GM12878 (cell line): ENCODE data around the gene GBX1. TPM values are rescaled to one million over a fixed set of nuclear protein-coding genes. Genes with fewer than 3 reads are reported as not detected.

ENCODE experiments used
- BACH1 ChIP-seq: fragments of 450-650 bp; IDR thresholded peaks from 2 replicates; pipeline ENCODE4 v1.6.1; 2017; ENCODE audit warnings: mild to moderate bottlenecking, borderline replicate concordance
- BCL11A ChIP-seq: IDR thresholded peaks from 2 replicates; pipeline ENCODE4 v1.6.1; 2011; ENCODE audit warnings: low read depth, low read length
- GATAD2B ChIP-seq: fragments of 450-650 bp; conservative IDR thresholded peaks from 2 replicates; pipeline ENCODE4 v1.6.1; 2017; ENCODE audit warnings: low read depth, mild to moderate bottlenecking, moderate library complexity
- MXI1 ChIP-seq: fragments of 150-350 bp; IDR thresholded peaks from 2 replicates; pipeline ENCODE4 v1.6.1; 2011; ENCODE audit warnings: low read depth, mild to moderate bottlenecking, inconsistent platforms, low read length, improper control_type of control experiment
- MYC ChIP-seq: IDR thresholded peaks from 2 replicates; pipeline ENCODE4 v1.6.1; 2011; ENCODE audit warnings: mild to moderate bottlenecking, low read length, moderate library complexity, inconsistent platforms; ENCODE audit not compliant: insufficient read depth, insufficient replicate concordance, insufficient read length, severe bottlenecking
- TARDBP ChIP-seq: IDR thresholded peaks from 2 replicates; pipeline ENCODE4 v1.6.1; 2016; ENCODE audit warnings: borderline replicate concordance
- TBL1XR1 ChIP-seq: IDR thresholded peaks from 2 replicates; pipeline ENCODE4 v1.6.1; 2012; ENCODE audit warnings: low read depth, low read length, improper control_type of control experiment
- USF1 ChIP-seq: IDR thresholded peaks from 2 replicates; pipeline ENCODE4 v1.6.1; 2011; ENCODE audit warnings: borderline replicate concordance, low read depth, mild to moderate bottlenecking, moderate library complexity, mixed read lengths, low read length; ENCODE audit not compliant: insufficient read depth; ENCODE audit errors: extremely low read length
- ZBTB11 ChIP-seq: fragments of 450-650 bp; formaldehyde crosslinking; IDR thresholded peaks from 2 replicates; pipeline ENCODE4 v1.5.0; 2022; ENCODE audit warnings: mild to moderate bottlenecking, missing genetic modification characterization
- ZBTB33 ChIP-seq: fragments of 450-650 bp; IDR thresholded peaks from 2 replicates; pipeline ENCODE4 v1.6.1; 2017; ENCODE audit warnings: mild to moderate bottlenecking
- polyA plus RNA-seq, 11 experiments: library from polyadenylated mRNA; depleted of rRNA in 4 of 11; unstranded in 6 of 11; stranded (reverse) in 5 of 11; fragments of >200 nt; fragmentation: Nextera tagmentation in 4 of 11; fragmentation: Illumina TruSeq in 1 of 11; extraction: Ambion mirVana in 4 of 11; extraction: Trizol in 1 of 11; gene quantifications; 1 replicate in 1 of 11; 2 replicates in 10 of 11; pipeline versions ENCODE4 v1.2.1 to v1.2.3, GENCODE V29; 2011 to 2016; ENCODE audit warnings: inconsistent platforms in 2 of 11, missing spikeins in 2 of 11, low read depth in 1 of 11
- total RNA-seq, 4 experiments: library from RNA; depleted of rRNA in 3 of 4; stranded (reverse); fragments of >200 nt in 3 of 4; fragmentation: Illumina TruSeq in 1 of 4; extraction: Trizol in 1 of 4; gene quantifications; 2 replicates each; pipeline versions ENCODE4 v1.2.1 to v1.2.3, GENCODE V29; 2013 to 2021

The GBX1 gene
- total and polyA plus RNA-seq, 10 of the 15 experiments (the other 5 are each of a cell fraction or from before 2014, with no cell fraction given), result not detected

GRCh38 chr7:151144387-151144786 lies 23.1 kb downstream of the GBX1 start (continued):
- TF ChIP-seq TARDBP (no peak), MYC (no peak), BCL11A (no peak), MXI1 (no peak), ZBTB11 (CRISPR knock-in tag) (no peak), GATAD2B (no peak), USF1 (no peak), ZBTB33 (no peak), BACH1 (no peak), TBL1XR1 (no peak)
- TF ChIP-seq, all 136 proteins: peak for 0
